IMR-90 (cell line): ENCODE data around the gene VAC14. TPM values are rescaled to one million over a fixed set of nuclear protein-coding genes. Genes with fewer than 3 reads are reported as not detected.

Experiments used
- ATAC-seq: fragments of 200-7000 bp; cut with Tn5 transposase; 2 replicates; pipeline ENCODE4 v1.9.1; 2020; ENCODE audit warnings: low read depth, mild to moderate bottlenecking, moderate library complexity
- BruUV-seq: library from RNA; stranded (reverse); fragments of 400-500 nt; replicated peaks from 2 replicates; lab custom pipeline; 2021; lab: Mats Ljungman, UMichigan
- CTCF ChIA-PET: fragments of 300-600 bp; formaldehyde crosslinking; extraction: SDS; loops from one replicate; lab custom pipeline; 2021; ENCODE audit warnings: antibody characterized with exemption; lab: Yijun Ruan, JAX
- POLR2A ChIA-PET: fragments of 300-600 bp; sonication (Branson Sonifier 250); formaldehyde crosslinking; loops from one replicate; lab custom pipeline; 2022; ENCODE audit warnings: antibody characterized with exemption; ENCODE audit not compliant: unreplicated experiment; lab: Charles Lee
- DNase-seq: peaks from one replicate; pipeline ENCODE4 v3.0.0; 2013
- H2AFZ ChIP-seq: replicated peaks from 2 replicates; pipeline ENCODE3; 2013; ENCODE audit warnings: low read length, mild to moderate bottlenecking; ENCODE audit not compliant: poor library complexity
- H2AK5ac ChIP-seq: 2 replicates; pipeline ENCODE4 v1.6.1; 2013; ENCODE audit warnings: low read depth, low read length, inconsistent platforms
- H2AK9ac ChIP-seq: replicated peaks from 2 replicates; pipeline ENCODE3; 2013; ENCODE audit warnings: mild to moderate bottlenecking, low read depth, low read length, moderate library complexity; ENCODE audit not compliant: poor library complexity
- H2BK120ac ChIP-seq: 2 replicates; pipeline ENCODE4 v1.6.1; 2013; ENCODE audit warnings: low read depth, low read length, inconsistent platforms
- H2BK15ac ChIP-seq: 3 replicates; pipeline ENCODE4 v1.6.1; 2013; ENCODE audit warnings: low read depth, low read length, inconsistent platforms
- H2BK20ac ChIP-seq: 2 replicates; pipeline ENCODE4 v1.6.1; 2013; ENCODE audit warnings: low read depth, mild to moderate bottlenecking, inconsistent platforms, low read length, moderate library complexity
- H2BK5ac ChIP-seq: 2 replicates; pipeline ENCODE4 v1.6.1; 2013; ENCODE audit warnings: mild to moderate bottlenecking, low read depth, low read length, inconsistent platforms; ENCODE audit not compliant: poor library complexity, severe bottlenecking
- H3K14ac ChIP-seq: replicated peaks from 2 replicates; pipeline ENCODE4 v1.6.1; 2013; ENCODE audit warnings: low read depth, low read length, inconsistent platforms
- H3K18ac ChIP-seq: 2 replicates; pipeline ENCODE4 v1.6.1; 2013; ENCODE audit warnings: low read depth, low read length, control low read depth
- H3K23ac ChIP-seq: 2 replicates; pipeline ENCODE4 v1.6.1; 2013; ENCODE audit warnings: low read depth, low read length, inconsistent platforms
- H3K27ac ChIP-seq: 2 replicates; pipeline ENCODE4 v1.5.1; 2013; ENCODE audit warnings: mild to moderate bottlenecking, control low read depth, low read length; ENCODE audit not compliant: insufficient read depth
- H3K27me3 ChIP-seq: 2 replicates; pipeline ENCODE4 v1.6.1; 2013; ENCODE audit warnings: low read length; ENCODE audit not compliant: control insufficient read depth, insufficient read depth
- H3K36me3 ChIP-seq: 2 replicates; pipeline ENCODE4 v1.6.1; 2013; ENCODE audit warnings: low read length, mixed read lengths; ENCODE audit not compliant: control insufficient read depth, insufficient read depth
- H3K4ac ChIP-seq: 2 replicates; pipeline ENCODE4 v1.6.1; 2013; ENCODE audit warnings: low read depth, low read length, inconsistent platforms
- H3K4me1 ChIP-seq: 2 replicates; pipeline ENCODE4 v1.6.1; 2013; ENCODE audit warnings: low read length, mixed read lengths; ENCODE audit not compliant: control insufficient read depth, insufficient read depth
- H3K4me2 ChIP-seq: 2 replicates; pipeline ENCODE4 v1.6.1; 2013; ENCODE audit warnings: low read depth, mild to moderate bottlenecking, control low read depth, low read length, moderate library complexity
- H3K4me3 ChIP-seq: 2 replicates; pipeline ENCODE4 v1.5.1; 2013; ENCODE audit warnings: low read depth, mild to moderate bottlenecking, control low read depth, low read length, moderate library complexity; ENCODE audit not compliant: insufficient read depth
- H3K56ac ChIP-seq: 2 replicates; pipeline ENCODE4 v1.6.1; 2013; ENCODE audit warnings: low read length, inconsistent platforms; ENCODE audit not compliant: insufficient read depth; ENCODE audit errors: extremely low read depth
- H3K79me1 ChIP-seq, 2 experiments: 2 replicates each; pipeline ENCODE4 v1.6.1; 2013; ENCODE audit warnings: low read length in 2 of 2, inconsistent platforms in 1 of 2, low read depth in 1 of 2
- H3K9ac ChIP-seq: 2 replicates; pipeline ENCODE4 v1.6.1; 2013; ENCODE audit warnings: low read depth, low read length, control low read depth
- H3K9me1 ChIP-seq: 2 replicates; pipeline ENCODE4 v1.6.1; 2013; ENCODE audit warnings: low read length, inconsistent platforms; ENCODE audit not compliant: insufficient read depth
- H3K9me3 ChIP-seq: 2 replicates; pipeline ENCODE4 v1.6.1; 2013; ENCODE audit warnings: low read length; ENCODE audit not compliant: control insufficient read depth, insufficient read depth
- H4K20me1 ChIP-seq: 2 replicates; pipeline ENCODE4 v1.6.1; 2013; ENCODE audit warnings: low read length, inconsistent platforms; ENCODE audit not compliant: insufficient read depth
- H4K5ac ChIP-seq: 2 replicates; pipeline ENCODE4 v1.6.1; 2013; ENCODE audit warnings: mild to moderate bottlenecking, low read depth, low read length, control low read depth
- H4K8ac ChIP-seq, 2 experiments: 2 replicates each; pipeline ENCODE4 v1.6.1; 2013; ENCODE audit warnings: low read depth in 2 of 2, low read length in 2 of 2, control low read depth in 1 of 2, inconsistent platforms in 1 of 2
- H4K91ac ChIP-seq: 2 replicates; pipeline ENCODE4 v1.6.1; 2013; ENCODE audit warnings: low read depth, low read length, inconsistent platforms; ENCODE audit not compliant: insufficient read depth
- BHLHE40 ChIP-seq: fragments of 150-350 bp; IDR thresholded peaks from 2 replicates; pipeline ENCODE4 v1.6.1; 2016; ENCODE audit warnings: mild to moderate bottlenecking, low read depth, low read length
- CHD1 ChIP-seq: IDR thresholded peaks from 2 replicates; pipeline ENCODE4 v1.6.1; 2012; ENCODE audit warnings: low read depth, low read length, improper control_type of control experiment
- CTCF ChIP-seq: conservative IDR thresholded peaks from 2 replicates; pipeline ENCODE4 v1.5.1; 2012; ENCODE audit warnings: mild to moderate bottlenecking, low read depth, low read length, improper control_type of control experiment
- FOS ChIP-seq: fragments of 150-350 bp; IDR thresholded peaks from 2 replicates; pipeline ENCODE4 v1.6.1; 2016; ENCODE audit warnings: low read depth, low read length
- MAFK ChIP-seq: IDR thresholded peaks from 2 replicates; pipeline ENCODE4 v1.6.1; 2012; ENCODE audit warnings: low read depth, low read length, improper control_type of control experiment
- MXI1 ChIP-seq: IDR thresholded peaks from 2 replicates; pipeline ENCODE4 v1.6.1; 2012; ENCODE audit warnings: low read depth, mild to moderate bottlenecking, low read length, moderate library complexity, borderline replicate concordance
- NFE2L2 ChIP-seq: fragments of 150-350 bp; IDR thresholded peaks from 2 replicates; pipeline ENCODE4 v1.6.1; 2016; ENCODE audit warnings: low read depth, mild to moderate bottlenecking, low read length
- POLR2A ChIP-seq: IDR thresholded peaks from 2 replicates; pipeline ENCODE4 v1.6.1; 2012; ENCODE audit warnings: mild to moderate bottlenecking, low read depth, low read length
- RAD21 ChIP-seq: IDR thresholded peaks from 2 replicates; pipeline ENCODE4 v1.6.1; 2012; ENCODE audit warnings: low read length, improper control_type of control experiment
- RFX5 ChIP-seq: IDR thresholded peaks from 2 replicates; pipeline ENCODE4 v1.8.0; 2012; ENCODE audit warnings: low read depth, mild to moderate bottlenecking, low read length, moderate library complexity
- SMC3 ChIP-seq: fragments of 150-350 bp; IDR thresholded peaks from 2 replicates; pipeline ENCODE4 v1.6.1; 2016; ENCODE audit warnings: low read depth, mild to moderate bottlenecking, antibody characterized with exemption, low read length, moderate library complexity
- USF2 ChIP-seq: fragments of 150-350 bp; IDR thresholded peaks from 2 replicates; pipeline ENCODE4 v1.6.1; 2017; ENCODE audit warnings: mild to moderate bottlenecking, antibody characterized with exemption, low read length, low read depth
- WGBS, 2 experiments: methylation state at CpG; one replicate each; pipeline versions ENCODE4 v1.1.5 to v1.1.7; 2013; ENCODE audit warnings: missing lambda C conversion rate in 2 of 2; ENCODE audit not compliant: insufficient read length in 1 of 2; ENCODE audit errors: extremely low coverage in 2 of 2; 5-methylcytosine and 5-hydroxymethylcytosine counted together
- dilution Hi-C: fragments of 300-500 bp; cut with HindIII; formaldehyde crosslinking; loops from one replicate; pipeline ENCODE4 v1.14.3; 2018; ENCODE audit warnings: low sequenced_read_pairs; ENCODE audit not compliant: unreplicated experiment
- in situ Hi-C: fragments of 300-500 bp; cut with MboI; formaldehyde crosslinking; loops from 3 replicates; pipeline ENCODE4 v1.14.3; 2019; ENCODE audit warnings: low sequenced_read_pairs, inconsistent platforms, mixed read lengths
- intact Hi-C: fragments of 100-400 bp; cut with micrococcal nuclease; formaldehyde crosslinking; loops from 2 replicates; pipeline ENCODE4 v1.10.0; 2022
- polyA plus RNA-seq, 3 experiments: library from polyadenylated mRNA; depleted of rRNA; stranded (reverse); fragments of >200 nt; gene quantifications; 2 replicates each; pipeline ENCODE4 v1.2.3, GENCODE V29; 2012; ENCODE audit warnings: low replicate concordance in 1 of 3
- total RNA-seq: library from RNA; depleted of rRNA; stranded (reverse); fragments of >200 nt; gene quantifications from 2 replicates; pipeline ENCODE4 v1.2.3, GENCODE V29; 2012
- TF ChIP-seq, protein P1 (sequence below): fragments of 150-350 bp; IDR thresholded peaks from 2 replicates; pipeline ENCODE4 v1.6.1; 2016; ENCODE audit warnings: low read depth, mild to moderate bottlenecking, low read length, moderate library complexity, borderline replicate concordance

Gene VAC14
- total and polyA plus RNA-seq, 2 of the 4 experiments (the other 2 are of a cell fraction): 21.1 to 40.2 TPM

DNA sequence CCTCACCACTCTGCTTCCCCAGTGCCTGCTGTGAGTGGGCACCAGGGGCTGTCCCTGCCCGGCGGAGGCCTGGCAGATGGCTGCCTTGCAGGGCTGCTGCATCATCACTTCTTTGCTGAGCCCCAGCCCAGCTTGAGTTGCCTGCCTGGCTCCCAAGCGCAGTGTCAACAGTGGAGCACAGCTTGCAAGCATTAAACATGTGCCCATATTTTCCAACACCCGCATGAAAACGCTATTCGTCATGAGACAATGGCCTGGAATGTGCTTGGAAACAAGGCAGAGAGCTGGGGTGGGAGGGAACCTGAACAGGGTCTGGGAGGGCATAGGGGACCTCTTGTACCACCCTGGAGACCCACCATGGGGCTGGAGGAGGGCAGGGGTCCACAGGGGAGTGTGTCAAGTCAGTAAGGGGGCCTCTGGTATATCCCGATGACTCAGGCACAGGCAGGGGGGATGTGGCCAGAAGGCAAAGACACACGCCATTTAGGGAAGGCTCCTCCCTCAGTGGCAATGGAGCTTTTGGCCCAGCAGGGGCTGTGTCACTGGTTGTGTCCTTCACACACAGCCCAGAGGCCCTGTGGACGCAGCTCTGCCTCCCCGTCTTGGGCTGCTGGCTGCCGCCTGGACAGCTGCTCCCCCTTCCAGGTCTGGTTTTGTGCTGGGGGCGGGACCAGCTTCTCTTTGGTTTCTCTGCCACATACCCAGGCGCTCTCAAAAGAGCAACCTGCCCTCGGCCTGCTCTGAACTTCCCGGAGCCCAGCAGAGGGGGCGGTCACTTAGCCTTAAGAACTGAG is 97.7 kb downstream of the VAC14 start:
- Histone ChIP-seq H4K20me1 (no peaks in the 10 kb centered on the region), H2BK15ac (peak overlapping the region; percentile 53; the same call in 2 of the 3 replicates), H3K23ac (peak overlapping the region; percentile 75), H2AK9ac (peak overlapping the region; percentile 86), H2BK20ac (peak overlapping the region; percentile 97), H3K4me2 (peak overlapping the region; percentile 6; the same call in 1 of the 2 replicates), H3K27ac (peak overlapping the region; percentile 80), H3K18ac (peak overlapping the region; percentile 71), H4K91ac (peak overlapping the region; percentile 99), H3K27me3 (no peaks in the 10 kb centered on the region), H3K4me1 (peaks cover 65% of the 10 kb centered on the region), H3K9ac (peak overlapping the region; percentile 34), H4K5ac (peak overlapping the region; percentile 73), H3K56ac (peak overlapping the region; percentile 23; the same call in 1 of the 2 replicates), H3K4me3 (no peak overlapping the region), H3K14ac (peak overlapping the region; percentile 94), H2BK5ac (peak overlapping the region; percentile 96), H4K8ac (peak overlapping the region; percentile 4 to 73), H3K9me1 (peaks cover 58% of the 10 kb centered on the region), H3K79me1 (peaks cover 0 to 55% of the 10 kb centered on the region in 2 experiments; a peak in 2 of 4 replicates), H3K4ac (peak overlapping the region; percentile 97), H2AK5ac (peak overlapping the region; percentile 100), H2BK120ac (peak overlapping the region; percentile 99), H2AFZ (peak overlapping the region; percentile 89), H3K9me3 (no peaks in the 10 kb centered on the region), H3K36me3 (no peaks in the 10 kb centered on the region; the same call in 1 of the 2 replicates)
- 8% methylated on average over 5 of the region's 16 CpGs; no CpG with 5 or more reads in 1 of the 2 experiments for WGBS, 2 experiments
- ChIA-PET POLR2A (interaction anchor here (0.8 to 1.1 kb wide), 3 partner anchors 11 to 34 kb away, joined by 3 to 14 read pairs (median 4); no protein-coding TSS in a partner anchor), CTCF (interaction anchor here (0.9 to 2.0 kb wide), 7 partner anchors 12 to 68 kb away, joined by 3 to 12 read pairs (median 5); no protein-coding TSS in a partner anchor)
- DNase-seq (peak; percentile 94), ATAC-seq (peak; percentile 73)
- no TSS peak for BruUV-seq
- dilution Hi-C loops: no loop called here
- intact Hi-C loops: loop anchor here (1.0 kb wide), 1 partner anchor 35 kb away; no protein-coding TSS in a partner anchor
- in situ Hi-C loops: no loop called here
- TF ChIP-seq SMC3 (peak; percentile 62), CTCF (peak; percentile 55), BHLHE40 (peak; percentile 84), FOS (no peak), RAD21 (peak; percentile 70), USF2 (peak; percentile 50; the same call in 1 of the 2 replicates), CHD1 (no peak), RFX5 (no peak), MXI1 (peak; percentile 69; the same call in 1 of the 2 replicates), MAFK (peak; percentile 81), NFE2L2 (no peak), POLR2A (peak; percentile 50; the same call in 1 of the 2 replicates)
- TF ChIP-seq, protein P1, sequence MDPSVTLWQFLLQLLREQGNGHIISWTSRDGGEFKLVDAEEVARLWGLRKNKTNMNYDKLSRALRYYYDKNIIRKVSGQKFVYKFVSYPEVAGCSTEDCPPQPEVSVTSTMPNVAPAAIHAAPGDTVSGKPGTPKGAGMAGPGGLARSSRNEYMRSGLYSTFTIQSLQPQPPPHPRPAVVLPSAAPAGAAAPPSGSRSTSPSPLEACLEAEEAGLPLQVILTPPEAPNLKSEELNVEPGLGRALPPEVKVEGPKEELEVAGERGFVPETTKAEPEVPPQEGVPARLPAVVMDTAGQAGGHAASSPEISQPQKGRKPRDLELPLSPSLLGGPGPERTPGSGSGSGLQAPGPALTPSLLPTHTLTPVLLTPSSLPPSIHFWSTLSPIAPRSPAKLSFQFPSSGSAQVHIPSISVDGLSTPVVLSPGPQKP: no peak
